ENCODE results near the gene COPS9. TPM values are rescaled to one million over a fixed set of nuclear protein-coding genes. Genes with fewer than 3 reads are reported as not detected.

The COPS9 gene
- total and polyA plus RNA-seq, 2 donors (not counting 1 experiment from before 2014, with no cell fraction given): 48.7 to 69.9 TPM

GRCh38 chr2:240112914-240113690 is 23.0 kb downstream of the COPS9 start:
- WGBS (ENCODE audit: insufficient coverage): 33% methylated on average over 1 of the region's 5 CpGs
- Mint-ChIP-seq H3K27me3 (peaks cover 30% of the 10 kb centered on the region), H3K9me3 (ENCODE audit: insufficient read depth) (no peaks in the 10 kb centered on the region), H3K27ac (no peak overlapping the region), H3K4me1 (no peaks in the 10 kb centered on the region), H3K4me3 (no peak overlapping the region)
- ATAC-seq (ENCODE audit: low read depth): no peak
- Histone ChIP-seq H3K79me2 (ENCODE audit: control insufficient read depth, insufficient read depth, low read length) (no peaks in the 10 kb centered on the region), H3K36me3 (replicated peaks in 1 of 2; ENCODE audit: control extremely low read depth in 1 of 2, control insufficient read depth in 1 of 2, extremely low read depth in 1 of 2, insufficient read depth in 2 of 2, low read length in 1 of 2) (no peaks in the 10 kb centered on the region), H3K4me2 (replicated peaks; ENCODE audit: low read depth, low read length, poor library complexity, severe bottlenecking) (no peak overlapping the region), H4K20me1 (ENCODE audit: control insufficient read depth, insufficient read depth, low read length, poor library complexity, severe bottlenecking) (no peaks in the 10 kb centered on the region), H3K9me3 (ENCODE audit: control extremely low read depth in 1 of 3, control insufficient read depth in 2 of 3, insufficient read depth in 1 of 3, low read length in 2 of 3) (no peaks in the 10 kb centered on the region), H3K27ac (ENCODE audit: low read length in 2 of 2) (no peak overlapping the region), H3K4me1 (ENCODE audit: control insufficient read depth in 2 of 2, insufficient read depth in 2 of 2, low read length in 2 of 2) (no peaks in the 10 kb centered on the region), H3K9ac (ENCODE audit: low read length) (no peak overlapping the region), H2AFZ (ENCODE audit: insufficient read depth, low read depth, low read length, poor library complexity, severe bottlenecking) (no peak overlapping the region), H3K4me3 (ENCODE audit: control extremely low read depth in 1 of 5, extremely low read depth in 1 of 5, insufficient read depth in 1 of 5, low read depth in 2 of 5, low read length in 4 of 5) (no peak overlapping the region), H3K27me3 (replicated peaks in 1 of 4; ENCODE audit: control extremely low read depth in 1 of 4, control insufficient read depth in 3 of 4, insufficient read depth in 4 of 4, low read length in 3 of 4) (peaks cover 0 to 9% (median 3%) of the 10 kb centered on the region in 4 experiments)
- DNase-seq: no peak
- ChIA-PET POLR2A (no interaction called here), CTCF (interaction anchor here (1.0 kb wide), 1 partner anchor 31 kb away, joined by 4 read pairs; no protein-coding TSS in a partner anchor)
- intact Hi-C loops (cut with micrococcal nuclease): no loop called here
- TF ChIP-seq CTCF (IDR thresholded peaks at IDR 0.05) (no peak), EZH2 (IDR thresholded peaks at IDR 0.05; ENCODE audit: borderline replicate concordance, insufficient read depth, low read depth, low read length, poor library complexity, severe bottlenecking) (no peak)

- no peak overlapping the region for H3K4me3 Mint-ChIP-seq
- H3K4me2 ChIP-seq (replicated peaks; ENCODE audit: low read depth, low read length, poor library complexity, severe bottlenecking): no peak overlapping the region
- H3K79me2 ChIP-seq (ENCODE audit: control insufficient read depth, insufficient read depth, low read length): no peaks in the 10 kb centered on the region
- no peaks in the 10 kb centered on the region for H4K20me1 ChIP-seq (ENCODE audit: control insufficient read depth, insufficient read depth, low read length, poor library complexity, severe bottlenecking)
- H3K36me3 ChIP-seq (replicated peaks in 1 of 2; ENCODE audit: control extremely low read depth in 1 of 2, control insufficient read depth in 1 of 2, extremely low read depth in 1 of 2, insufficient read depth in 2 of 2, low read length in 1 of 2): no peaks in the 10 kb centered on the region
- H3K4me1 Mint-ChIP-seq: no peaks in the 10 kb centered on the region
- H3K9me3 ChIP-seq (ENCODE audit: control extremely low read depth in 1 of 3, control insufficient read depth in 2 of 3, insufficient read depth in 1 of 3, low read length in 2 of 3): no peaks in the 10 kb centered on the region
- H3K27me3 Mint-ChIP-seq: peaks cover 28% of the 10 kb centered on the region
- peaks cover 0 to 9% (median 3%) of the 10 kb centered on the region in 4 experiments for H3K27me3 ChIP-seq (replicated peaks in 1 of 4; ENCODE audit: control extremely low read depth in 1 of 4, control insufficient read depth in 3 of 4, insufficient read depth in 4 of 4, low read length in 3 of 4)
- H3K9me3 Mint-ChIP-seq (ENCODE audit: insufficient read depth): no peaks in the 10 kb centered on the region
- no peak overlapping the region for H2AFZ ChIP-seq (ENCODE audit: insufficient read depth, low read depth, low read length, poor library complexity, severe bottlenecking)
- TF ChIP-seq EZH2 (IDR thresholded peaks at IDR 0.05; ENCODE audit: borderline replicate concordance, insufficient read depth, low read depth, low read length, poor library complexity, severe bottlenecking): no peak
- TF ChIP-seq CTCF (IDR thresholded peaks at IDR 0.05): no peak
- no peak overlapping the region for H3K9ac ChIP-seq (ENCODE audit: low read length)
- H3K4me3 ChIP-seq (ENCODE audit: control extremely low read depth in 1 of 5, extremely low read depth in 1 of 5, insufficient read depth in 1 of 5, low read depth in 2 of 5, low read length in 4 of 5): no peak overlapping the region
- no peaks in the 10 kb centered on the region for H3K4me1 ChIP-seq (ENCODE audit: control insufficient read depth in 2 of 2, insufficient read depth in 2 of 2, low read length in 2 of 2)
- POLR2A ChIA-PET: no interaction called here
- 90% methylated on average over 9 of the region's 10 CpGs for WGBS (ENCODE audit: insufficient coverage)
- ATAC-seq (ENCODE audit: low read depth): no peak
- no peak overlapping the region for H3K27ac Mint-ChIP-seq
- CTCF ChIA-PET: no interaction called here
- no peak for DNase-seq
- H3K27ac ChIP-seq (ENCODE audit: low read length in 2 of 2): no peak overlapping the region
- intact Hi-C loops (cut with micrococcal nuclease): no loop called here
Observed at GRCh38 chr2:240111253-240111652, 24.9 kb downstream of the COPS9 start.

All from B cell (primary cell).